HG02981 (cell line): ENCODE results near the gene AQP2.

Experiments used
- ATAC-seq: cut with Tn5 transposase; IDR thresholded peaks from one replicate; pipeline ENCODE4 v1.9.1; 2021; ENCODE audit warnings: mild to moderate bottlenecking, moderate library complexity; ENCODE audit not compliant: unreplicated experiment

AQP2 gene

DNA sequence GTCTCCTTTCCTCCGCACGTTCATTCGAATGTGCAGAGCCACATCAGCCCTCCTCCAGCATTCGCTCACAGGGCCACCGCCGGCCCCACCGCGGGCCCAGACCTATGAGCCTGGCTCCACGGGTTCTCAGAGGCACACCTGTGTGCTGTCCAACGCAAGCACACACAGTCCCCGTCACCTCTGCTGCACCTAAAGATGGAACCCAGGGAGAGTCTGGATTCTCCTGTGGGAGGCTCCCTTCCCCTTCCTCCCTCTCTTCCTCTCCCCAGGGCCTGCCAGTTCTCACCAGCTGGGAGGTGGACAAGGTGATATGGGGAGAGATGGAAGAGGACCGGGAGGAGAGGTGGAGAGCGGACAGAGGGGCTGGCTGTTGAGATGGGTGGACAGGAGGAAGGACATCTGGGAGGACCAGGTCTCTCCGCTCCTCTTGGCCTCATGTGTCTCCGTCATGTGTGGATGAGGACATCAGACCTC, 17.3 kb downstream of the AQP2 start:
- ATAC-seq, result no peak

DNA sequence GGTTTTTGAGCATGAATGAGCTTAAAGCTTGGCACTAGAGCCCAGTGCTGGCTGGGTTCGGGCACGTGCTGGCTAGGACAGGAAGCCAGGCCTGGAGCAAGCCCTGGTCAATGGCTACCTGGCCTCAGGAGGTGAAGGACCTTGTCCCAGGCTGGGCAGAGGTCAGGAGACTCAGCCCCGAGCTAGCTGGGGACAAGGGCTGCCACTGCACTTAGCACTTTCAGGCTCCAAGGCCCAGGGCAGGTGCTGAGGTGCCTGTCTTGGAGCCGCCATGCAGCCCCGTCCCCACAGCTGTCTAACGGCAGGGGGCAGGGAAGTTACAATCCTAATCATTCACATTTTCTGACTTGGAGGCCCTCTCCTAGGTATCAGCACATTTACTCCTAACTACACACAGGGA, 17.9 kb downstream of the AQP2 start:
- ATAC-seq, result no peak

DNA sequence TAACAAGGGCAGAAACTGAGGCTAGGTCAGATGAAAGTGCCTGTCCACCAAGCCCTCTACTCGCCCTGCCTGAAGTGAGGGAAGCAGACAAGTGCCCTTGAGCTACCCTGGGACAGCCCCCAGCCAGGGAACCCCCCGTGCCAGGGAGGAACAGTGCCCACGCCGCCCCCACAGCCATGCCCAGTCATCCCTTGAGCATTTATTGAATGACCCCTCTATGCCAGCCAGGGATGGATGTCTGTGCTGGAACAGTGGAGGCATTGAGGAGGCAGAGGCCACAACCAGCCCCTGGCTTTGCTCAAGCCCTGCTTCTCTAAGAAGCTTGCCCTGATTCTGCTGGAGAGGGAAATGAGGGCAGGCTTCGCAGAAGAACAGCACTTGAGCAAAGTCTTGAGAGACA, 18.5 kb downstream of the AQP2 start:
- ATAC-seq, result no peak

DNA sequence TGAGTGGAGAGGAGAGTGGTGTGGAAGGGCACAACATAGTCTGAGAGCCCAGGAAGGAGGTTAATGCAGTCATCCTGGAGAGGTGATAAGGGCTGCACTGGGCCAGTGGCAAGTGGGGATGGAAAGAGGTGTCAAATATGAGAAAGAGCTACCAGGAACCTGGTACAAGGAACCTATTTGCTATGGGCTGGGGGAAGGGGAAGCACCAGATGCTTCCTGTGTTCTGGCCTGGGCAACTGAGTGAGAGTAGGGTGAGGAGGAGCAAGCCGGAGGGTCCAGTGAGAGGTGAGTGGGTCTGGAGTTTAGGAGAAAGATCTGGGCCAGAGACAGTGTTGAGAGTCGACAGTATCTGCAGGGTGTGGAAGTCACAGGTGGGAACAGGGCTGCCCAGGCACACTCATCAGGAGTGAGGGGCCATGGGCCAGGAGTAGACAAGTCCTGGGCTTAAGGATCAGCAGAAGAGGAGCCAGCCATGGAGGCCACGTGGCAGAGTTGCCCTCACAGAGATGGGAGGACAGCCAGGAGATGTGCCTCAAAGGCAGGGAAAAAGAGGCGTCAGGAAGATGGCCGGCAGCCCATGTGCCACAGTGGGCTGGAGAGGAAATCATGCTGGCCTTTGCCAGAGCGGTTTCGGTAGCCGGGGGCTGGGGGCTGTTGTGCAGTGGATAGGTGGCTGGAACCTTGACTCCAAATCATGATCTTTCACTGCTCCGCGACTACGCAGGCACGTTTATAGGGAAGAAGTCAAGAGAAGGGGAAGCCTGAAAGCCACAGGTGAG, 19.3 kb downstream of the AQP2 start:
- no peak for ATAC-seq

DNA sequence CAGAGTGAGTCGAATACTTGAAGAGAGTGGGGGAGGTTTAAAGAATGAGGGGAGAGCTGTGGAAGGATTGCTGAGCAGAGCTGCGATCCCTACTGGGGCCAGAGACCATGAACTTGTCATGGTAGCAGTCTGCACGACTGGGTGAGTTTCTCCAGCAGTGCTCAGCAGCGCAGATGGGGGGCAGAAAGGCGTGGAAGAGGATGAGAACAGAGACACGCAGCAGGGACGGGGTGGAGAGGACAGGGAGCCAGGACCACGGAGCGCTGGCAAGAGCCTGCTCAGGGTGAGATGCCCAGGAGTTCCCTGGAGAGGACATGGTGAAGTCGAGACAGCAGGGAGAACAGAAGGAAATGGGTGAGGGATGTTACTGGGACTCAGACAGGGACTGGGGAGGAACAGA, 20.1 kb downstream of the AQP2 start:
- no peak for ATAC-seq

DNA sequence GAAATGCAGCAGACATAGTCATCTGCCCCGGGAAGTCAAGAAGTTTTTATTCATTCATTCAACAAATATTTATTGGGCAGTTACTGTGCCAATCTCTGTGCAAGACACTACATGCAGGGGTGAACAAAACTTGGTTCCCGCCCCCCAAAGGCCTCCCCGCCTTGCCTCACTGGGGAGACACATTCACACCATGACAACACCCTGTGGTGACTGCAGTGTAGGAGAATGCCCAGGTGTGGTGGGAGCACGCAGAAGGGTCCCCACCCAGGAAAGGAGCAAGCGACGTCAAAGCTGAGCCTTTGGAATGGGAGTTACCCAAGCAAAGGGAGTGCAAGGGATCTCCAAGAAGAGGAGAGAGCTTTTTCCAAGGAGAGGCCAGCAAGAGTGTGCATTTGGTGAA, 20.6 kb downstream of the AQP2 start:
- ATAC-seq, result no peak

DNA sequence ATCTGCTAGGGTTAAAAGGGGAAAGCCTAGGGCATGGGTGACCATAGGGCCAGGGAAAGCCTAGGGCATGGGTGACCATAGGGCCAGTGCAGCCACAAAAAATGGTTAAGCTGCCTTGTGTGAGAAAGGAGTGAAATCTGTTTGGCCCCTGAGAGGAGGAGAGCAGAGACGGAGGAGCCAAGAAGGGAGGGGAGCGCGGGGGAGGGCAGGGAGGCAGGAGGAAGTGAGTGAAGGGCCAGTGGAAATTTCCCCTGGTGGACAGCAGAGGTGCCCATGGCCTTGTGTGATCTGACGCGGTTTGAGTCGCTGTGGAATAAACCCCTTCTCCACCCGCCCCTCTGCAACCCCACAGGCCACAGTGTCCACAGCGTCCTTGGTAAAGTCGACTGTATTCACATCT, 21.6 kb downstream of the AQP2 start:
- ATAC-seq, result no peak

DNA sequence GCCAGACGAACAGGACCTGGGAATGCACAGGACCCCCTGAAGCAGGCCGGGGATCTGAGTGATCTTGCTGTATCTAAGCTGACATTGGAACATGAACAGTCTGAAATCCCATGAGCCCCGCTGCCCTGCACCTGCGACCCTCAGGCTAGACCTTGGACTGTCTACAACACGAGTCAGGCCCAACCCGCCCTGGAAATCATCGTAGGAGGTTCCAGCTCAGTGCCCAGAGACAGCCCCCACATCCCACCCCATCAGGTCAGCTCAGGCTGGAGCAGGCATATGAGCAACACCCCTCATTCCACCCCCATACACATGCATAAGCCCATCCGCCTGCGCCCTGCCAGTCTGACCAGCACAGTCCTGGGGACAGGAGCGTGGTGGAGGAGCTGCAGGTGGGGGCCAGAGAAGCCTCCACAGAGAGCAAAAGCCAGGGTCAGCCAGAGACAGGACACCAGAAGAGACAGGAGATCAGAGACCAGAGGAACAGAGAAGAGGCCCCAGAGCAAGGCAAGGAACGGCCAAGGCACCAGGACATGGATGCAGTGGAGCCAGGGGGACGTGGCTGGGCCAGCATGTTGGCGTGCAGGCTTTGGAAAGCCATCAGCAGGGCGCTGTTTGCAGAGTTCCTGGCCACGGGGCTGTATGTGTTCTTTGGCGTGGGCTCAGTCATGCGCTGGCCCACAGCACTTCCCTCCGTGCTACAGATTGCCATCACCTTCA, 22.3 kb downstream of the AQP2 start, which contains the start of gene AQP6:
Gene AQP6 (plus strand): TSS at position 307 of the 720 bp plus-strand sequence. CDS start 227 bp downstream, at position 534.
- ATAC-seq, result no peak

DNA sequence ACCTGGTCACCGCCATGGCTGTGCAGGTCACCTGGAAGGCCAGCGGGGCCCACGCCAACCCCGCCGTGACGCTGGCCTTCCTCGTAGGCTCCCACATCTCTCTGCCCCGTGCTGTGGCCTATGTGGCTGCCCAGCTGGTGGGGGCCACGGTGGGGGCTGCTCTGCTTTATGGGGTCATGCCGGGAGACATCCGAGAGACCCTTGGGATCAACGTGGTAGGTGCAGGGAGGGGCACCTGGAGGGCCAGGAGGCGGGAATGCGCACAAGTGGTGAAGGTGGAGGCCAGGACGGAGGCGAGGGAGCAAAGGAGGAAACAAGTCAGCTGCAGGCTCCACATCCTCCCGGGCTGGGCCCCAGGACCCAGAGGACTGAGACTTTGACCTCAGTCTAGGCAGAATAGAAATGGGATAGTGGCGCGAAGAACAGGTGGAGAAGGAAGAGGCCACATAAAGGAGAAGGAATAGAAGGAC, 22.9 kb downstream of the AQP2 start:
- ATAC-seq, result no peak

DNA sequence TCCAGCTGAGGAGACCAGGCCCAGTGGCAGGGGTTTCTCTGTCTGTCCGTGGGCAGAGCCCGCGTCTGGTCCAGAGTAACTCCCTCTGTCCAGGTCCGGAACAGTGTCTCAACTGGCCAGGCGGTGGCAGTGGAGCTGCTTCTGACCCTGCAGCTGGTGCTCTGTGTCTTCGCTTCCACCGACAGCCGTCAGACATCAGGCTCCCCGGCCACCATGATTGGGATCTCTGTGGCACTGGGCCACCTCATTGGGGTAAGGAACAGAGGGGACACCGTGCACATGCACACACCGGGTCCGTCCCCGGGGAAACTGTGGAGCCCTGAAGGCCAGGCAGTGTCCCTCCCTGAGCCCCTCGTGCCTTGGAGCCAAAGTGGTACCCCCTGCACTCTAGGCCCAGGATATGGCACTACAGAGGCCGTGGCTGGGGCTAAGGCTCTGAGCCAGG, 23.7 kb downstream of the AQP2 start:
- no peak for ATAC-seq

DNA sequence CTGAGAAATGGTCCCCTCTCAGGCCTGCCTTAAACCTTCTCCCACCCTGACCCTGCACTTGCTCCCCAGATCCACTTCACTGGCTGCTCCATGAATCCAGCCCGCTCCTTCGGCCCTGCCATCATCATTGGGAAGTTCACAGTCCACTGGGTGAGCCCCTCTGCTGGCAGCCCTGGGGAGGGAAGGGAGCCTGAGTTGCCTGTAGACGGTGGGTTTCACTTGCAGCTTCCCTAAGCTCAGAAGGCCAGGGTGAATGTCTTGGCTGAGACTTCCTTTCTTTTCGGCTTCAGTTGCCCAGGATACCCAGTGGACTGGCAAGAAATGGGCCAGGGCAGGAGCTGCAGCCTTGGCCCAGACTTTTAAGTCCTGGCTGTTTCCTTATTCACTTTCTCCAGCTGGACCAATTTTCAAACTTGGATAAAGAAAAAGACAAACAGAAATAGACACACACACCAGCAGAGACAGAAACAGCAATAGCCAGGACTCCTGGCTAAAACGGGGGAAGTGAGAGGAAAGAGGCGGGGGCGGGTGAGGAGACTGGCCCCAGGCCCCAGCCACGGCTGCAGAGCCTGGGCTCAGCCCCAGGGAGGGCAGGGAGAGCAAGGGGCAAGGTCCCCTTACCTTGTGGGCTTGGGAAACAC, 24.3 kb downstream of the AQP2 start:
- no peak for ATAC-seq

DNA sequence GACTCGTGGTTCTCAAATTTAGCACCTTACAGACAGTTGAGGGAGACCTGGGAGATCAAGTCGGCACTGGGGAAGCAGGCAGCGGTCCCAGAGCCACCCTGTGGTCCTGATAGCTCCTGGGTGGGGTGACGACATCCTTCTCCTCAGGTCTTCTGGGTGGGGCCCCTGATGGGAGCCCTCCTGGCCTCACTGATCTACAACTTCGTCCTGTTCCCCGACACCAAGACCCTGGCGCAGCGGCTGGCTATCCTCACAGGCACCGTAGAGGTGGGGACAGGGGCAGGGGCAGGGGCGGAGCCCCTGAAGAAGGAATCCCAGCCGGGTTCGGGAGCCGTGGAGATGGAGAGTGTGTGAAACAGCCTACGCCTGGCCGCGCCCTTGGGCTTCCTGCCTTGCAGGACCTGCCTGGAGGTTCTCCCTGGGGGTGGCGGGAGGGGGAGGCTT, 24.8 kb downstream of the AQP2 start:
- no peak for ATAC-seq

DNA sequence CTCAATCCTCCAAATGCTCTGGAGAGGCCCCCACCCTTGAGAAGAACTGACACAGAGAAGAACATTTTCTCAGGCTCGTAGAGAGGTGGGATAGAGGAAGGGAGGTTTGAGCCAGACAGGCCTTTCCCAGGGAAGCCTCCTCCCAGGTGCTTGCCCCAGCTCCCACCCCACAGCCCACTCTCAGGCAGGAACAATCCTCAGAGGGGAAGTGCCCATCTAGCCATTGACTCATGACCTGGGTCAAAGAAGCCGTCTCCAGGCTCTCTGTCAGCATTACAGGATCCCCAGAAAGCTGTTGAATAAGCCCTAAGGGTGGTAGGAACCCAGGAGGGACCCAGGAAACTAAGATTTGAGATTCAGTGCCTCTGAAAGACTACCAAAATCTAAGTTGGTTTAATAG, 26.0 kb downstream of the AQP2 start:
- ATAC-seq, result no peak

DNA sequence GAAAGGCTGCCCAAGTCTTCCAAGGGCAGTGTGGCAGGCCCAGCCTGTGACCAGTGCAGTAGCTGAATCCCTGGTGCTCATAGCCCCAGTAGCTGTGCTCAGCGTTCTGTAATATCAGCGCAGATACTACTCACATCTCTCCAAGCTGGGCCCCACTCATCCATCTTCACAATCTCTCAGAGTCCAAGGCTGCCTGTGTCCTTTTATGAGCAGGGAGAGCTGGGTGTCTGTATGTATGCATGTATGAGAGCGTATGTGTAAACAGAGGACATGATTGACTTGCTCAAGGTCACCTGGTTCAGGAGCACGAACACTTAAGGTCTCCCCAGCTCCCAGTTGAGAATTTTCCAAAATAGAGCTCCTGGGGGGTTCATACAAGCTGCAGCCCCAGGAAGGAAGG, 27.6 kb downstream of the AQP2 start:
- no peak for ATAC-seq

DNA sequence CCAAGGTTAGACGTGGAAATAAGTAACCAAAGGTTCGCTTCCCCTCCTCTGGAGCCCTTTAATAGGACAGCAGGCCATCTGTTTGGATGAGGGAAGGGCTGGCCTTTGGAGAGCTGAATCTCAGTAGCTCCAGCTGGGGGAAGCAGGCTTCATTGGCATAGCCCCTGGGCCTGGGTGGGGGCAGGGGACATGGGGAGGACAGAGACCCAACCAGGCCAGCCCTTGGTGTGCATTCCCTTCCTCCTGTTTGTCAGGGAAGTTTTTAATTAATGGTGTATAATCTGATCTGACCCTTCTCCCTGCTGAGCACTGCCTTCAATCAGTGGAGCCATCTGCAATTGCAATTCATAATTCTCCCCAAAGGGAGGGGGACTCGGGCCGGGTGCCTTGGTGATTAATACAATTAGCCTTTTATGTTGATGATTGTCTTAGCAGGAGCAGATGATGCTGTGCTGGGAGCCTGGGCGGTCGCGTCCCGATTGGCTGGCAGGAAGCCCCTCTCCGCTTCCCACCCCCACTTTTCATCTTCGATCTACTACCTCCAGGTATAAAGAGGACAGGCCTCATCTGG, 28.6 kb downstream of the AQP2 start:
- no peak for ATAC-seq

DNA sequence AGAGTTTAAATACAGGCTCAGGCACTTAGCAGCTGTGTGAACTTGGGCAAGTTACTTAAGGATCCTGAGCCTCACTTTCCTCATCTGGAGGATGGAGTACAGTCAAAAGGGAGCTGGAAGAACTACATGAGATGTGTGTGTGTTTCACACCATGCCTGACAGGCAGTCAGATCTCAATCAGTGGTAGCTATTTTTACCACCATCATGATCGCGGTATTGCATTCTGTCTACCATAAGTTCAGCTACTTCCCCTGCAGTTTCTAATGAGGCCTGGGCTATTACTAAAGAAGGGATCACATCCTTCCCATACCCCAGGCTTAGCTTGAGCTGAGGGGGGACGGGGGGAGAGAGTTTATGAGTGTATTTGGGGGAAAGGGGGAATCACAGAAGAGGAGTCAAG, 29.3 kb downstream of the AQP2 start:
- ATAC-seq, result no peak

DNA sequence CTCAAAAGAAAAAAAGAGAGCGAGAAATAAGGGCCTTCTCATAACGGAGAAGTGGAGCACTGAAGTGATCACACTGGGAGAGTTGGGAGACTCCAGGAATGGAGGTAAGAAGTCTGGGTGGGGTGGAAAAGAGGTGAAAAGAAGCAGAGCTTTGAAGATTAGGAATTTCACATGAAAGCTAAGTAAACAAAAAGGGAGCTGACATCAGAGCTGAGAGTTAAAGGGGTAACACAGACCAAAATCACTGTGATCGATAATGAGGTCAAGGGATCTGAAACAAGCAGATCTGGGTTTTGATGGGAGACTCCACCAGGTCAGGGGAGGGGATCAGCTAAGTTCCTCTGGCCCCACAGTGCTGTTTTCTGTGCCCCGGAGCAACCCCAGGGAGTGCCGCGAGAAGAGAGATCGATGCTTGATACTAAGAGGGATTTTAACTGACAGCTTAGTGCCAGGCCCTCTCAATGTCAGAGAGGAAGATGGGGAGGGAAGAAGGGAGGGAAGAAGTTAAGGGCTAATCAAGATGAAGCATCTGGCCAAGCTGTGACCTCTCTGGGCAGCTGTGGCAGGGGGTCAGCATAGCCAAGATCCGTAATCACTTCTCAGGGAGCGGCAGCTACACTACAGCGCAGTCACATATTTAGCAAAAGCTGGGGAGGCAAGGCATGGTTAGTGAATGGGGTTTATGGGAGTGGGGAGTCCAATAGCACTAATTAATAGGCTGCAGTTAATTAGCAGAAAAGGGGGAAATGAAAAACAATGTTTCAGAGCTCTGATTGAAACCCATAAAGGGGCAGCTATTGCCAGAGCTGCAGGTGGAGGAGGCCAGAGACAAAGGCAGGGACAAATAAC, 30.2 kb downstream of the AQP2 start:
- ATAC-seq, result no peak

DNA sequence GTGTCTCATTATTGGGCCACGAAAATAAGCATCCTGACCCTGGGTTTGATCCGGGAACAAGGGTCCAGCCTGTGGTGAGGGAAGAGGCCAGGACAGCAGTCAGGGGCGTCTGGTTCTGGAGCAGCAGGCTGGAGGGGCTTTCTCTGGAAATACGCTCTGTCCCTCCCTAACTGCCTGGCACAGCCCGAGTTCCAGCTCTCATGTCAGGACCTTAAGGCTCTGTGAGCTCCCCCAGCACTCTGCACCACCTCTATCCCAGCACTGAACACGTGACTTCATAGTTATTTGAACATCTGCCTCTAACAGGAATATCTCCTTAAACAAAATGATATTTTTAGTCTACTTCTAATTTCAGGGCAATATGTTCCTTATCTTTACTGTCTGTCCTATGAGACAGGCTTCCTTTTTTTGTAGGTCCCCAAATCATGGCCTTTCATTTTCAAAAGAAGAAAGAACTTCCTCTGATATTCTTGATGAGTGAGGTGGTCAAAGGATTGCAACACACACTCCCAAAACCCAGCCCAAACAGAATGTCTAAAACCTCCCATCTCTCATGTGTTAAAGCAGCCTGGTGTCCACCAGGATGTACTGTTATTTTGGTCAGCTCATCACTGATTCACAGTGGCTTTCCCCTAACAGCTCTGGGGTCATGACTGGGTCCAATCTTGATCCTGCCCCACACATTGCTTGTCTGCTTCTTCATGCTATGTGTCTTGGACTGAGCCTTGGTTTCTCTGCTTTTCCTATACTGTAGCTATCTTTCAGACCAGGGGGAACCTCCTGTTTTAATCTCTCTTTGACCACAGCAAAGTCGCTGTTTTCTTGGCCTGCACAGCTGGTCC, 31.9 kb downstream of the AQP2 start:
- no peak for ATAC-seq

DNA sequence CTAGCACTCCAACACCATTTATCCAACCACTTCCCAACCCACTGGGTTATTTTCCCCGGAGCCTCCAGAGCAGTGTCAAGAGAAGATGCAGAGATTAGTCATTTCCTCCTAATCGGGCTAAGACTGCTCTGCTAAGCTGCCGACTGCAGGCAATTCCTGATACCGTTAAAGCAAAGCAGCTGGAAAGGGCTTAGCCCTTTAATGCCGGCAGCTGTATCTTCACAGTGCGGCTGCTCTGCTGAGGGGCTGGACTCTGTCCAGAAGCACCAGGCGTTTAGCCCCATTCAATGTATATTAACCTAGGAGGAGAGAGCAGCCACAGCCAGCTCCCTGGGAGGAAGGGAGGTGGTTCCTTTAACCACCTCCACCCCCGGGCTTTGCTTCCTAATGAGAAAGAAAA, 33.4 kb downstream of the AQP2 start:
- ATAC-seq, result no peak
